DMS153 (cell line): ENCODE measurements around the gene PLD5.
A peak's percentile ranks its signal among the peaks of the same experiment; 100 is the strongest.
"Not testable (repeated sequence)": the region's sequence is repeated elsewhere in the genome, so short reads cannot be mapped to it uniquely, and the experiment has no call there.

Experiments
- DNase-seq: peaks from one replicate; lab custom pipeline; 2025; lab: John Stamatoyannopoulos, UW

PLD5 gene

GRCh38 chr1:242147096-242147976 lies 377.2 kb downstream of the PLD5 start:
- no peak for DNase-seq

- no peak for DNase-seq
These were observed 377.8 kb downstream of the PLD5 start for GRCh38 chr1:242146652-242147051.

- no peak for DNase-seq
These were observed 383.7 kb downstream of the PLD5 start for GRCh38 chr1:242140836-242141235.

GRCh38 chr1:242139986-242140385 lies 384.5 kb downstream of the PLD5 start:
- DNase-seq, result no peak

GRCh38 chr1:242139442-242139841 lies 385.1 kb downstream of the PLD5 start:
- DNase-seq, result no peak

- no peak for DNase-seq
These were observed 390.7 kb downstream of the PLD5 start for GRCh38 chr1:242133796-242134195.

GRCh38 chr1:242133351-242133750 lies 391.1 kb downstream of the PLD5 start:
- DNase-seq, result no peak

GRCh38 chr1:242132121-242132817 lies 392.2 kb downstream of the PLD5 start:
- no peak for DNase-seq

GRCh38 chr1:242128951-242129502 lies 395.5 kb downstream of the PLD5 start:
- DNase-seq, result peak; percentile 84

- DNase-seq, result peak; percentile 66
These were observed 404.1 kb downstream of the PLD5 start for GRCh38 chr1:242120432-242120831.

- DNase-seq, result no peak
These were observed 423.6 kb downstream of the PLD5 start for GRCh38 chr1:242100921-242101320.

GRCh38 chr1:242097283-242097682 lies 427.2 kb downstream of the PLD5 start:
- not testable (repeated sequence) for DNase-seq

- no peak for DNase-seq
These were observed 431.4 kb downstream of the PLD5 start for GRCh38 chr1:242093116-242093515.

- no peak for DNase-seq
These were observed 434.6 kb downstream of the PLD5 start for GRCh38 chr1:242089911-242090310.

GRCh38 chr1:242088875-242089274 lies 435.6 kb downstream of the PLD5 start:
- DNase-seq, result no peak

GRCh38 chr1:242086706-242087105 lies 437.8 kb downstream of the PLD5 start:
- DNase-seq, result no peak

- DNase-seq, result no peak
These were observed 438.4 kb downstream of the PLD5 start for GRCh38 chr1:242086093-242086492.

GRCh38 chr1:242083742-242084141 lies 440.8 kb downstream of the PLD5 start:
- no peak for DNase-seq

- DNase-seq, result no peak
These were observed 443.1 kb downstream of the PLD5 start for GRCh38 chr1:242081446-242081845.

- DNase-seq, result no peak
These were observed 458.7 kb downstream of the PLD5 start for GRCh38 chr1:242065813-242066212.

- DNase-seq, result no peak
These were observed 462.2 kb downstream of the PLD5 start for GRCh38 chr1:242062271-242062670.

- DNase-seq, result no peak
These were observed 464.5 kb downstream of the PLD5 start for GRCh38 chr1:242059976-242060375.

- not testable (repeated sequence) for DNase-seq
These were observed 465.9 kb downstream of the PLD5 start for GRCh38 chr1:242058582-242058981.
